HG03442 (cell line): ENCODE data around the gene UVSSA.

Experiments used
- ATAC-seq: cut with Tn5 transposase; IDR thresholded peaks from one replicate; pipeline ENCODE4 v1.9.1; 2021; ENCODE audit warnings: mild to moderate bottlenecking, moderate library complexity; ENCODE audit not compliant: unreplicated experiment

UVSSA gene, protein sequence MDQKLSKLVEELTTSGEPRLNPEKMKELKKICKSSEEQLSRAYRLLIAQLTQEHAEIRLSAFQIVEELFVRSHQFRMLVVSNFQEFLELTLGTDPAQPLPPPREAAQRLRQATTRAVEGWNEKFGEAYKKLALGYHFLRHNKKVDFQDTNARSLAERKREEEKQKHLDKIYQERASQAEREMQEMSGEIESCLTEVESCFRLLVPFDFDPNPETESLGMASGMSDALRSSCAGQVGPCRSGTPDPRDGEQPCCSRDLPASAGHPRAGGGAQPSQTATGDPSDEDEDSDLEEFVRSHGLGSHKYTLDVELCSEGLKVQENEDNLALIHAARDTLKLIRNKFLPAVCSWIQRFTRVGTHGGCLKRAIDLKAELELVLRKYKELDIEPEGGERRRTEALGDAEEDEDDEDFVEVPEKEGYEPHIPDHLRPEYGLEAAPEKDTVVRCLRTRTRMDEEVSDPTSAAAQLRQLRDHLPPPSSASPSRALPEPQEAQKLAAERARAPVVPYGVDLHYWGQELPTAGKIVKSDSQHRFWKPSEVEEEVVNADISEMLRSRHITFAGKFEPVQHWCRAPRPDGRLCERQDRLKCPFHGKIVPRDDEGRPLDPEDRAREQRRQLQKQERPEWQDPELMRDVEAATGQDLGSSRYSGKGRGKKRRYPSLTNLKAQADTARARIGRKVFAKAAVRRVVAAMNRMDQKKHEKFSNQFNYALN

DNA sequence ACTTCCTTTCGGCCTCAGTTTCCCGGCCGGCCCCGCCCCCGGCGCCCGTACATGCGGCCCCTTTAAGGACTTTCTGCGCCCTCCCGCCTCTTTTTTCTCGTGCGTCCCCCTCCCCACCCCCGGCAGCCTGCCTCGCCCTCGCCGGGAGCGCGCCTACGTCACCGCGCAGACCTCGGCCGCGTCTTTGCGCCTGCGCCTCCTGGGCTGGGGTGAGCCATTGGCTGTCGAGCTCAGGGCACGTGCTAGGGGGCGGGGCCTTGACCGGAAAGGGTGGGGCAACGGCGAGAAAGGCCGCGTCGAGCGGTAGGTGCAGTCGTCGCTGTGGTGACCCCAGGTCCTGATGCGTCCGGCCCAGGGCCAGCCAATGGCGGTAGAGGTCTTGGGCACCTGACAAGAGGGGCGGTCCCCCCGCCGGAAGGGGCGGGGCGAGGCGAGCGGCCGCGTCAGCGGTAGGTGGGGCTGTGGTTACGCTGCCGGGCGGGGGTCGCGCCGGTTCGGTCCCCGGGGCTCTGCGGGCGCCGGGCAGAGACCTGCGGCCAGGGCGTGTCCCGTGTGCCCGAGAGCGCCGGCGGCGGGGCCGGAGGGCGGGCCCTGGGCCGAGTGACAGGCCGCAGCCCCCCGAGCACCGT, at the start of gene UVSSA:
TSS of gene UVSSA (plus strand) at position 428 of the 629 bp plus-strand sequence. CDS start 884 bp downstream, outside the sequence.
- peak; percentile 89 for ATAC-seq

DNA sequence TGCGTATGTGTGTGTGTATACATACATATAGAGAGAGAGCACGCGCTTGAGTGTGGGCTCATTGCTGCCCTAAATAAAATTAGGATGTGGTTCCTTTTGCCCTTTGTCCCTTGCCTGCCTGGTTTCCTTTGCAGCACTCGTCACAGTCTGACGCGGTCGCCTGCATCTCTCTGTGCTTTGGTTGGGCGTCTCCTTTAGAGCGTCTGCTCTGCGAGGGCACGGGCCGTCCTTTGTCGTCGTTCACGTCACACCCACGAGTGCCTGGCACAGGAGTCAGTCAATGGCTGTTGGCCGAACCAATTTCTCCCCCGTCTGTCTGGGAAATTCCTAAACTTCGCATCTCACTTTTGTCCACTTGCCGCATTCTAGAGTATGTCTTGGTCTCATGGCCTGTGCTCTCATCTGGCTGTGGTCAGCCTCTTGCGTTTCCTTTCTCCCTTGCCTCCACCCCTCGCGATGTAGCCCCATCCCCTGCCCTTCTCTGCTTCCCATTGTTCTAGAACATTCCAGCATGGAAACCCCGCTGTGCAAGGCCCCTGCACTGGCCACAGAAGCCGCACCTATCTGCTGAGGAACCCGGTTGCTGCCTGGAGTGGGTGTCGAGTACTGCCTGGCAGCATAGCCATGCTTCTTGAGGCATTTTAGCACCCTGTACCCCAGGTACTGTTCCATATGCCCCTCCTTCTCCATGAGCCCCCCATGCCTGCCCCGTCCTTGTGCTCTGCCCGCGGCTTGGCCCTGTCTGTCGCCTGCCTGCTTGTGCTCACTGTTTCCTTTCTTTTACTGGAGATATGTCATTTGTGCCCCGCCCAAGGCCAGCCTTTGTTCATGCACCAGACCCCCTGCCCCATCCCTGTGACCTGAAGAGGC, 49.3 kb upstream of the UVSSA start:
- no peak for ATAC-seq

DNA sequence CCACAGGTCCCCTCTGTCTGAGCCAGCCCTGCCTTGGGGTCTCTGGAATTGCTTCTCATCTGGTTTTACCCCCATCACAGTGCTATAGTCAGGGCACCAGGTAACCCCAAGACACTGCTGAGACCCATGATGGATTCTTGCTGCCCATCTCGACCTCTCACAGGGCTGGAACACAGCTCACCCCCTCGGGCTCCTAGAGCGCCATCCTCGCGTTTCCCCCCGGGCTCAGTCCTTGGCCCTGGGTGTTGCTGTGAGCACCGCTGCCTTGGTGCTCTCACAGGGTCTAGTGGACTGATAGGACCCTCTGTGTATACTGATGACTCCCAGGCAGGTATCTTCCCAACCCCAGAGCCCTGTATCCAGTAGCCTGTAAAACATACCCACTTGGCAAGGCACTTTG, 48.5 kb upstream of the UVSSA start:
- no peak for ATAC-seq

DNA sequence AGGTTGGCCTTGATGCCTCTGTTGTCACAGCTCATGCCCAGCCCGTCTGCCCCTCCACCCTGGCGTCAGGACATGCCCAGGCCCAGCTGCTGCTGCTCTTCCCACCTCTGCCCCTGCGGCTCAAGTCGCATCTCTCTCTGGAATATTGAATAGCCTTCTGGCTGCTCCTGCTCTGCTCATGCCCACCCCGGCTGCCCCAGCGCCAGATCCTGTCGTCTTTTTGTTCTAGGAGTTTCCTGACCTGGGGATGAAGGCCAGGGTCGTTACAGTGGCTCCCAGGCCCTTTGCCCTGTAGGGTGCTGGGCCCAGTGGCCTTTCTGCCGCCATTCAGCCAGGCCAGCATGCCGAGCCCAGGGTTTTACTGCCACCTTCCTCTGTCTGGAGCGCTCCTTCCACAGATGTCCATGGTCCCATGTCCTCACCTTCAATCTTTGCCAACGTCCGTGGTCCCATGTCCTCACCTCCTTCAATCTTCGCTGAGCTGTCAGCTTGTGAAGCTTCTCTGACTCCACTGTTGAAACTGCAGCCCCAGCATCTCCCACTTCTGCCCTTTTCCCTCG, 47.6 kb upstream of the UVSSA start:
- ATAC-seq: no peak

DNA sequence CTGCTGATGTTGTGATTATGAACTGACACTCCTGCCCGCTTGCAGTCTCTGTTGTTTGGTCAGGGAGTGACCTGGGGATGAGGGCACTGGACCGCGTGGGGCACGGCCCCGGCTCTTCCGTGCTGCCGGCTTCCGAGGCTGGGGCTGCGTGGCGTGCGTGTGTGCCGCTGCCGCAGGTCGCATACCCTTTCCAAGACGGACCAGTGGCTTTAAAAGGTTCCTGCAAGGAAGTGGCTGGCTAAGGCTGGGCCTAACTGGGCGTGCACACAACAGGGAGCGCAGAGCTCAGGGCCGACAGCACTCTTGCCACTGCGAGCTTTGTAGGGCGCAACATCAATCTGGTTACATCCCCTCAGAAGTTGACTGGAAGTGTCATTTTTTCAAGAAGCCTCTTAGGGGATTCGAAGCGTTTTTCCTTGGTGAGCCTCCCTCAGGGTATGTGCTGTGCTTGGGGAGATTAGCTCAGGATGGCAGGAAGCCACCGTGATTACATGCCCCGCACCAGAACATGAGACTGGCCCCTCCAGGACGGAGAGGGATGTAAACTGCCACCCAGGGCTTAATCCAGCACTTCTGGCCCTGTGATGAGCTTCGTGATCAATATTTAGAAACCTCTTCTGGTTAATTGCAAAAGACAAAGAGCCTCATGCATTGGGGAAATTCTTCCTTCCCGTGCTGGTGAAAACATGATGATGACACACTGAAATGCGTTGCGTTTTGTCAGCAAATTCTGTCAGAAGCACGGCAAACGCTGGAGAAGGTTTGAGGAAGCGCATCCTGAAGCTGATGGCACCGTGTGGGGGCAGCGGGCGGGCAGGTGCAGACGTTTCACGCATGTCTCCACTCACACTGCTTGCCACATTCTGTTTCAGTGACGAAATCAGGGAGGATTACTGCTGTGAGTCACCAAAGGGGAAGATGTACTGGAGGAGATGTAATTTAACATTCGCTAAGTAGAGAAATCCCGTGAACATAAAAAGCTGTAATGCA, 46.2 kb upstream of the UVSSA start:
- ATAC-seq: no peak

DNA sequence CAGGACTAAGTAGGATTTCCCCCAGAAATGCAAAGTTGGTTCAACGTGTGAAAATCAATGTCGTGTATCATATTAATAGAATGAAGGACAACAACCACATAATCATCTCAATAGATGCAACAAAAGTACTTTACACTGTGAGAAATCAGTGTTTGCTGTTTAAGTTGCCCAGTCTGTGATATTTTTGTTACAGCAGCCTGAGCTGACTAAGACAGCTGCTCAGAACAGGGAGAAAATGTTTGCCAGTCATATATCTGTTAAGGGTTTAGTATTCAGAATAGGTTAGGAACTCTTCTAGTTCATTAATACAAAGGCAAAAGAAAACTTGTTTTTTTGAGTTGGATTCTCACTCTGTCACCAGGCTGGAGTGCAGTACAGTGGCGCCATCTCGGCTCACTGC, 44.8 kb upstream of the UVSSA start:
- ATAC-seq: no peak

DNA sequence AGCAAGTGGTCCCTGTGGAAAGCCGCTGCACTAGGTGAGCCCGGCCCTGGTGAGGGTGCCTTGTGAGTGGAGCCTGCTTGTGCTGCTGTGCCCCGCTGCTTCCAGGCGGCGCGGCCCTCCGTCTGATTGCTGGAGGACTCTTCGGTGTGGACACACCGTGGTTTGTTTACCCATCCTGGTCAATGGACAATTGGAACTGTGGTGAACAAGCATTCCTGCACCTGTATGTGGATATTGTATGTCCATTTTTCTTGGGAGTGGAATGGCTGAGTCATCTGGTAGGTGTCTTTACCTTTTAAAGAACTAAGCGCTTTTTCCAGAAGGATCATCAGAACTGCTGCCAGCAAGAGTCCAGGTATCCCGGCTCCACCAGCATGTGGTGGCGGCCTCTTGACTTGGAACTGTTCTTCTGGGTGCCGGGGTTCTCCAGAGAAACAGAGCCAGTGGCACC, 41.7 kb upstream of the UVSSA start:
- no peak for ATAC-seq

DNA sequence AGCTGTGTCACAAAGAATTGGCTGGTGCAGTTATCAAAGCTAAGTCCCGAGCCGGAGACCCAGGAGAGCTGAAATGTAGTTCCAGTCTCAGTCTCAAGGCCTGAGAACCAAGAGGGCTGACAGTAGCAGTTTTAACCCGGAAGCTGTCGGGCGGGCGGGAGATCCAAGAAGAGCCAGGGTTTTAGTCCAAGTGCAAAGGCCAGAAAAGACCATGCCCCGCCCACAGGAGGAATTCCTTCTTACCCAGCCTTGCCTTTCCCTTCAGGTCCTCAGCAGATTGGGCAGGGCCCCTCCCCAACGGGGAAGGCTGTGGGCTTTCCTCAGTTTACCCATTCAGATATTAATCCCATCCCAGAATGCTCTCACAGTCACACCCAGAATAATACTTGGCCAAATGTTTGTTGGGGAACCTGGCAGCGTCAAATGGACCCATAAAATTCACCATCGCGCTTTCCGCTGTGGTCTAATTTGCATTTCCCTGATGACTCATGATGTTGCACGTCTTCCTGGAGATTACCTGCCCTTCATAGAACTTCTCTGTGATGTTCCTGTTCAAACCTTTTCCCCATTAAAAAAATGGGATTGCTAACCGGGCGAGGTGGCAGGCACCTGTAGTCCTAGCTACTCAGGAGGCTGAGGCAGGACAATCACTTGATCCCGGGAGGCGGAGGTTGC, 41.1 kb upstream of the UVSSA start:
- no peak for ATAC-seq

DNA sequence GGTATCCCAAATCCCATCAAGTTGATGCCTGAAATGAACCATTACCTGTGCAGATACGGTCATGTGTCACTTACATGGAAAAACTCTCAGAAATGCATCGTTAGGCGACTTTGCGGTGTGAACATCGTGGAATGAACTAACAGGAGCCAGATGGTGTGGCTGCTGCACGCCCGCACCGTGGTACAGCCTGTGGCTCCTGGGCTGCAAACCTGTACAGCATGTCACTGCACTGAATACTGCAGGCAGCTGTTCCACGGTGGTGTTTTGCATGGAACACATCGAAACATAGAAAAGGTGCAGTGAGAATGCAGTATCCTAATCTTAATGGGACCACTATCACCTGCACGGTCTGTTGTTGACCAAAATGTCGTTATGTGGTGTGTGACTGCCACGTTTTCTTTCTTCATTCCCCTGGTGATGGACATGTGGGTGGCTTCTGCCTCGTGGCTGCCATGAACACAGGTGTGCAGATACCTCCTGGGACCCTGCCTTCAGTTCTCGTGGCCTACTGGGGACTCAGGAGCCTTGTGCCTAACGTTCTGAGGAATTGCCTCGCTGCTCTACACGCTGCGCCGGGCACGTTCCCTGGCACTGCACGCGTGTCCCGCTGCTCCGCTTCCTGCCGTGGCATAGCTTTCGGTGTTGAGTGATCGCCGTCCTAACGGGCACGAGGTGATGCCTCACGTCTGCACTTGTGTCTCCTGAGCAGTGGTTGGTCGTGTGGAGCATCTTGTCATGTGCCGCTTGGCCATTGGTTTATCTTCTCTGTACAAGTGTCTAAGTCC, 38.9 kb upstream of the UVSSA start:
- no peak for ATAC-seq

DNA sequence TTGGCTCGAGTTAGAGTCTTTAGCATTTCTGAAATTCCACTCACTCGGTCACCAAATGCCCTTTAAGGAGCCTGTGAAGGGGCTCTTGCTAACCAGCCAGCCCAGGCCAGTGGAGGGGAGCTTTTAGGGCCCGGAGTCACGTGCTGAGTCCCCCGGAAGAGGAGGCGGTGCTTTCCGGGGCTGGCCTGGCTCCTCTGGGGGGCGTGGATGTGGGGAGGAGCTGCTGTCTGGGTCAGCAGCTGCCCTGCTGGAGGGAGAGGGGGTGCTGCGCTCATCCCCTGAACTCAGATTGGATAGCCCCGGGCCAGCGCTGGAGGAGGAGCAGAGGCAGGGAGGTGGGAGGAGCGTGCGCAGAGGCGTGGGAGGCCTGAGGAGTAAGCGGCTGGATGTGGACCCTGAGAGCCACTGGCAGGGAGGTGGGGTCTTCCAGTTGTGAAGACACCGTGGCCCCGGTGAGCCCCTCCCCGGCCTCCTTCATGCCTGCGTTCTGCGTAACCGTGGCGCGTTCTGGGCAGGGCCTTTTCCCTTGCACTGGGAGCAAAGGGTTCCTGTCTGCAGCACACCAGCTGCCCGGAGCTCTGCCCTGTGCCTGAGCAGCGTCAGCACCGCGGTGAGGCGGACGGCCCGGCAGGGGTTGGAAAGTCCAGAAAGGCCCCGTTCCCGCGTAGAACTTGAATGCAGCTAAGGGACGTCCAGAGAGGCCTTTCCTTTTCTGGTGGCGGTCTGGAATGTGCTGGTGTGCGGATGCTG, 37.6 kb upstream of the UVSSA start:
- ATAC-seq: no peak

DNA sequence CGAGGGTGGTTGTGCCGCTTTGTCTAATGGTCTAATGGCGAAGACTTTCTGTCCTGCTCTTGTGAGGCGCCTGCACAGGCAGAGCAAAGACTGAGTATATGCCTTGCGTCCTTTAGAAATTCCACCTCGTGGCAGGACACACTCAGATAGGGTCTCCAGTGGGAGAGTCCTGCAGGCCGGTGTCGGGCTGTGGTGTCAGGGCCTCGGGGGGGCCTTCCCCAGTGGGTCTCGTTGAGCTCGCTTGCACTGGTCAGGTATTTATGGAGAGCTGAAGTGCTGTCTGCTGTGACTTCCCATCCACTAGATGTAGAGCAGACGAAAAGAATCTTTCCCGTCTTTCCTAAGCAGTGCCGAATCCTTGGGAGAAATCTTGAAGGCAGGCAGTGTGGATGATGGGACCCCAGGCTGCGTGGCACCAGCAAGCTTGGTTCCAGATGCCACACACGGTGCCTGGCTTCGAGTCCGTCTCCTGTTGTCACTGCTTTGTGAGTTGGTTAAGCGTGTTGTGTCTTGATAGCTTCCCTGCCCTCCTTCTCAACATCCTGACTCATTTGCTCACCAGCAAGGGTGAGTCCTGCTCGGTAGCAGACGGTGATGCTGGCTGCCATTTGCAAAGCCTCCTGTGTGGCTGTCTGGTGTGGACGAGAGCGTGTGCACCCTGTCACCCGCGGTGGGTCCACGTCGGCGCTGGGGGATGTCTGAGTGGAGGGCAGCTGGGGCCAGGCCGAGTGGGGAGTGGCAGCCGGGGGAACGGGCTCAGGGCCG, 36.8 kb upstream of the UVSSA start:
- no peak for ATAC-seq

DNA sequence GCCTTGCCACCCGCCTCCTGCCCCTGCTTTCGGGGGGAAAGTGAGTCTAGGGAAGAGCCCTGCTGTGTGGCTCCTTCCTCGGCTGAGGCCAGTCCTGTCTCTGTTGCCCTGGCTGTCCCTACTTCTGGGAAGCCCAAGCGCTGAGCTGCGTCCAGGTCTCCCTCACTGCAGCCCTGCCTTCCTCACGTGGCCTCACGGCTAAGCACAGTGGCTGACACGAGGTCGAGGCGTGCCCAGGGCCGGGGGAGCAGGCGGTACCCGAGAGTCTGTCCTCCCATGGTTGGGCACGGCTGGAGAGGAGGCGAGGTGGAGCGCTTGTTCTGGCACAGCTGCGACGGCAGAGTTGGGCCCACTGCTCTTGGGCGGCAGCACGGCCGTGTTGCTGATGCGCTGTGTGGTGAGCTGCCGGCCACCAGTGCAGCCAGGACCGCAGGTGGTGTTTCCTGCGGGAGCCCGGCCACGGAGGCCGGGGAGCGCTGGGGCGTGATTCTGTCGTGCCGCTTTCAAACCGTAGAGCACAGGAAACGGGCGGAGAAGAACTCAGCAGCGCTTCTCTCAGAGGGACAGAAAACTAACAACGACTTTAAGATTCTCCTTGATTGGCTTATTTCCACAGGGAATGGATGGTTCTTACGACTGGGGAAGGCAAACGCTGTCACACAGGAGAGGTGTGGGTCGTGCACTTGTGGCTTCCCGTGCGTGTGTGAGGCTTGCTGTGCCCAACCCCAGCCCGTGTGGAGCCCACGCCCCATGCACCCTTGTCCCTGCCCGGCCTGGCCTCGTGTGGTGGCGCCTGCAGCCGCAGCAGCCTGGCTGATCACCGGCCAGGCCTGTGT, 36.0 kb upstream of the UVSSA start:
- ATAC-seq: no peak

DNA sequence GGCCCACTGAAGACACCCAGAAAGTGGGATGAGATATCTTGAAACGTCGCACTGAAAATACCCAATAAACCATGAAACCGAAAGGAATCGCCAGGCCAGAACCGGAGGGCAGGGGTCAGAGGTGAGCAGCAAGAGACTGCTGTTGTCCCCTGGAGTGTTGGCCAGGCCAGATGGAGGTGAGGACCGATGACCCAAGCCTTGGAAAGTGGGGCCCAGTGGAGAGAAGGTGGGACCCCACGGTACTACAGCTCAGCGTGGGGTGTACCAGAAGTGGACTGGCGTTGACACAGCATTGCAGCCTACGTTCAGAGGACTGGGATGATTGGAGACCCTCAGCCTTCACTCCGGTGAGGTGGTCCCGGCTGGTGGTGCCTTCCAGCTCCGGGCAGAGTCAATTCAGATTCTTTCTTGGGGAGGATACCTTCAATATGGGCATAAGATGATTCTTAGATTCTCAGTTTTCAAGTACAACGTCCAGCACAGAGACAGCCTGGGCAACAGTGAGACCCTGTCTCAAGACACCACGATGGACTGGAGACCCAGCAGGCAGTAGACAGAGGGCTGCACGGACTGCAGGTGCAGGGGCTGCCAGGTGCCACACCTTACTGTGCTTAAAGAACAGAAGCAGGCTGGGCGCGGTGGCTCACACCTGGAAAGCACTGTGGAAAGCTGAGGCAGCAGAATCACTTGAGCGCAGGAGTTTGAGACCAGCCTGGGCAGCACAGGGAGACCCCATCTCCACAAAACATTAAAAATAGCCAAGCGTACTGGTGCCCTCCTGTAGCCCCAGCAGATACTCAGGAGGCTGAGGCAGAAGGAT, 34.0 kb upstream of the UVSSA start:
- no peak for ATAC-seq

DNA sequence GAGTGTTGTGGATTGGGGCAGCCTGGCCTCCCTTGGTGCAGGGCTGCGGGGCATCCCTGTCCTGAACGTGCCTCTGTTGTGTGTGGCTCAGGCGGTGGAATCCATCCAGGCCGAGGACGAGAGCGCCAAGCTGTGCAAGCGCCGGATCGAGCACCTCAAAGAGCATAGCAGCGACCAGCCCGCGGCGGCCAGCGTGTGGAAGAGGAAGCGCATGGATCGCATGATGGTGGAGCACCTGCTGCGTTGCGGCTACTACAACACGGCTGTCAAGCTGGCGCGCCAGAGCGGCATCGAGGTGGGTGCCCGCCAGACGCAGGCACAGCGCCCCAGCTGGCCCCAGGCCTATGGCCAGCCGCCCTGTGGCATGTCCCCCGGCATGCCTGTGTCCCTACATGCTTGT, 31.7 kb upstream of the UVSSA start:
- ATAC-seq: no peak
